ENCODE data around the gene SLC12A4. TPM values are rescaled to one million over a fixed set of nuclear protein-coding genes. Genes with fewer than 3 reads are reported as not detected.

Gene SLC12A4
- total and polyA plus RNA-seq, 2 of the 13 experiments (the other 11 are each of a cell fraction or from before 2014, with no cell fraction given), result 65.1 to 84.3 TPM

DNA sequence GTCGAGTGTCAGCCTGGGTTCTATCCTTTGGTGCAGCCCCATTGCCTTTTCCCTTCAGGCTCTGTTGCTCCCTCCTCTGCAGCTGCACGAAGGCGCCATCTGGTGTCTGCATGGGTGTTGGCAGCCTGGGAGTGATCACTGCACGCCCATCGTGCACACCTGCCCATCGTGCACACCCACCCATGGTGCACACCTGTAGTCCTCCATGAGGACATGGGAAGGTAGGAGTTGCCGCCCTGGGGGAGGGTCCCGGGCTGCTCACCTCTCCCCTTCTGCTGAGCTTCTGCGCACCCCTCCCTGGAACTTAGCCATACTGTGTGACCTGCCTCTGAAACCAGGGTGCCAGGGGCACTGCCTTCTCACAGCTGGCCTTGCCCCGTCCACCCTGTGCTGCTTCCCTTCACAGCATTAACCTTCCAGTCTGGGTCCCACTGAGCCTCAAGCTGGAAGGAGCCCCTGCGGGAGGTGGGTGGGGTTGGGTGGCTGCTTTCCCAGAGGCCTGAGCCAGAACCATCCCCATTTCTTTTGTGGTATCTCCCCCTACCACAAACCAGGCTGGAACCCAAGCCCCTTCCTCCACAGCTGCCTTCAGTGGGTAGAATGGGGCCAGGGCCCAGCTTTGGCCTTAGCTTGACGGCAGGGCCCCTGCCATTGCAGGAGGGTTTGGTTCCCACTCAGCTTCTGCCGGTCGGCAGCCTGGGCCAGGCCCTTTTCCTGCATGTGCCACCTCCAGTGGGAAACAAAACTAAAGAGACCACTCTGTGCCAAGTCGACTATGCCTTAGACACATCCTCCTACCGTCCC, 39.7 kb downstream of the SLC12A4 start (continued):
- TF ChIP-seq, protein P1, sequence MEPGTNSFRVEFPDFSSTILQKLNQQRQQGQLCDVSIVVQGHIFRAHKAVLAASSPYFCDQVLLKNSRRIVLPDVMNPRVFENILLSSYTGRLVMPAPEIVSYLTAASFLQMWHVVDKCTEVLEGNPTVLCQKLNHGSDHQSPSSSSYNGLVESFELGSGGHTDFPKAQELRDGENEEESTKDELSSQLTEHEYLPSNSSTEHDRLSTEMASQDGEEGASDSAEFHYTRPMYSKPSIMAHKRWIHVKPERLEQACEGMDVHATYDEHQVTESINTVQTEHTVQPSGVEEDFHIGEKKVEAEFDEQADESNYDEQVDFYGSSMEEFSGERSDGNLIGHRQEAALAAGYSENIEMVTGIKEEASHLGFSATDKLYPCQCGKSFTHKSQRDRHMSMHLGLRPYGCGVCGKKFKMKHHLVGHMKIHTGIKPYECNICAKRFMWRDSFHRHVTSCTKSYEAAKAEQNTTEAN (CRISPR knock-in tag; conservative IDR thresholded peaks at IDR 0.05), result peak; percentile 62; the same call in 1 of the 2 replicates
- TF ChIP-seq ZNF468 (CRISPR knock-in tag; IDR thresholded peaks at IDR 0.05) (no peak), ZSCAN30 (CRISPR knock-in tag; IDR thresholded peaks at IDR 0.05) (no peak), BRD4 (CRISPR knock-in tag; IDR thresholded peaks at IDR 0.05) (no peak), ZNF205 (CRISPR knock-in tag; IDR thresholded peaks at IDR 0.05) (0 out of 2 replicates have a peak, but pooled peaks have one; percentile 48), ZNF709 (CRISPR knock-in tag; IDR thresholded peaks at IDR 0.05) (no peak), ZBTB7A (CRISPR knock-in tag; IDR thresholded peaks at IDR 0.05) (no peak), ZNF792 (CRISPR knock-in tag; IDR thresholded peaks at IDR 0.05) (peak; percentile 50; the same call in 1 of the 2 replicates), ZKSCAN1 (IDR thresholded peaks at IDR 0.05; ENCODE audit: low read length) (0 out of 2 replicates have a peak, but pooled peaks have one; percentile 36), RAD21 (CRISPR knock-in tag; IDR thresholded peaks at IDR 0.05) (peak; percentile 98), SUZ12 (IDR thresholded peaks at IDR 0.05; ENCODE audit: low read depth, low read length) (0 out of 2 replicates have a peak, but pooled peaks have one; percentile 12), ZNF619 (CRISPR knock-in tag; IDR thresholded peaks at IDR 0.05) (peak; percentile 28; the same call in 1 of the 2 replicates), ZNF660 (CRISPR knock-in tag; IDR thresholded peaks at IDR 0.05; ENCODE audit: borderline replicate concordance, low read depth) (no peak)
- TF ChIP-seq, protein P2, sequence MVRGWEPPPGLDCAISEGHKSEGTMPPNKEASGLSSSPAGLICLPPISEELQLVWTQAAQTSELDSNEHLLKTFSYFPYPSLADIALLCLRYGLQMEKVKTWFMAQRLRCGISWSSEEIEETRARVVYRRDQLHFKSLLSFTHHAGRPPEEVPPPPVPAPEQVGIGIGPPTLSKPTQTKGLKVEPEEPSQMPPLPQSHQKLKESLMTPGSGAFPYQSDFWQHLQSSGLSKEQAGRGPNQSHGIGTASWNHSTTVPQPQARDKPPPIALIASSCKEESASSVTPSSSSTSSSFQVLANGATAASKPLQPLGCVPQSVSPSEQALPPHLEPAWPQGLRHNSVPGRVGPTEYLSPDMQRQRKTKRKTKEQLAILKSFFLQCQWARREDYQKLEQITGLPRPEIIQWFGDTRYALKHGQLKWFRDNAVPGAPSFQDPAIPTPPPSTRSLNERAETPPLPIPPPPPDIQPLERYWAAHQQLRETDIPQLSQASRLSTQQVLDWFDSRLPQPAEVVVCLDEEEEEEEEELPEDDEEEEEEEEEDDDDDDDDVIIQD (CRISPR knock-in tag; IDR thresholded peaks at IDR 0.05; ENCODE audit: low read depth), result no peak
- TF ChIP-seq, protein P3, sequence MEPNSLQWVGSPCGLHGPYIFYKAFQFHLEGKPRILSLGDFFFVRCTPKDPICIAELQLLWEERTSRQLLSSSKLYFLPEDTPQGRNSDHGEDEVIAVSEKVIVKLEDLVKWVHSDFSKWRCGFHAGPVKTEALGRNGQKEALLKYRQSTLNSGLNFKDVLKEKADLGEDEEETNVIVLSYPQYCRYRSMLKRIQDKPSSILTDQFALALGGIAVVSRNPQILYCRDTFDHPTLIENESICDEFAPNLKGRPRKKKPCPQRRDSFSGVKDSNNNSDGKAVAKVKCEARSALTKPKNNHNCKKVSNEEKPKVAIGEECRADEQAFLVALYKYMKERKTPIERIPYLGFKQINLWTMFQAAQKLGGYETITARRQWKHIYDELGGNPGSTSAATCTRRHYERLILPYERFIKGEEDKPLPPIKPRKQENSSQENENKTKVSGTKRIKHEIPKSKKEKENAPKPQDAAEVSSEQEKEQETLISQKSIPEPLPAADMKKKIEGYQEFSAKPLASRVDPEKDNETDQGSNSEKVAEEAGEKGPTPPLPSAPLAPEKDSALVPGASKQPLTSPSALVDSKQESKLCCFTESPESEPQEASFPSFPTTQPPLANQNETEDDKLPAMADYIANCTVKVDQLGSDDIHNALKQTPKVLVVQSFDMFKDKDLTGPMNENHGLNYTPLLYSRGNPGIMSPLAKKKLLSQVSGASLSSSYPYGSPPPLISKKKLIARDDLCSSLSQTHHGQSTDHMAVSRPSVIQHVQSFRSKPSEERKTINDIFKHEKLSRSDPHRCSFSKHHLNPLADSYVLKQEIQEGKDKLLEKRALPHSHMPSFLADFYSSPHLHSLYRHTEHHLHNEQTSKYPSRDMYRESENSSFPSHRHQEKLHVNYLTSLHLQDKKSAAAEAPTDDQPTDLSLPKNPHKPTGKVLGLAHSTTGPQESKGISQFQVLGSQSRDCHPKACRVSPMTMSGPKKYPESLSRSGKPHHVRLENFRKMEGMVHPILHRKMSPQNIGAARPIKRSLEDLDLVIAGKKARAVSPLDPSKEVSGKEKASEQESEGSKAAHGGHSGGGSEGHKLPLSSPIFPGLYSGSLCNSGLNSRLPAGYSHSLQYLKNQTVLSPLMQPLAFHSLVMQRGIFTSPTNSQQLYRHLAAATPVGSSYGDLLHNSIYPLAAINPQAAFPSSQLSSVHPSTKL (CRISPR knock-in tag; IDR thresholded peaks at IDR 0.05), result no peak
- TF ChIP-seq, protein P4, sequence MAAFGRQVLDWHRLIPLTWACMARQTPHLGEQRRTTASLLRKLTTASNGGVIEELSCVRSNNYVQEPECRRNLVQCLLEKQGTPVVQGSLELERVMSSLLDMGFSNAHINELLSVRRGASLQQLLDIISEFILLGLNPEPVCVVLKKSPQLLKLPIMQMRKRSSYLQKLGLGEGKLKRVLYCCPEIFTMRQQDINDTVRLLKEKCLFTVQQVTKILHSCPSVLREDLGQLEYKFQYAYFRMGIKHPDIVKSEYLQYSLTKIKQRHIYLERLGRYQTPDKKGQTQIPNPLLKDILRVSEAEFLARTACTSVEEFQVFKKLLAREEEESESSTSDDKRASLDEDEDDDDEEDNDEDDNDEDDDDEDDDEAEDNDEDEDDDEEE (CRISPR knock-in tag; IDR thresholded peaks at IDR 0.05), result peak; percentile 47; the same call in 1 of the 2 replicates
- TF ChIP-seq, protein P5, sequence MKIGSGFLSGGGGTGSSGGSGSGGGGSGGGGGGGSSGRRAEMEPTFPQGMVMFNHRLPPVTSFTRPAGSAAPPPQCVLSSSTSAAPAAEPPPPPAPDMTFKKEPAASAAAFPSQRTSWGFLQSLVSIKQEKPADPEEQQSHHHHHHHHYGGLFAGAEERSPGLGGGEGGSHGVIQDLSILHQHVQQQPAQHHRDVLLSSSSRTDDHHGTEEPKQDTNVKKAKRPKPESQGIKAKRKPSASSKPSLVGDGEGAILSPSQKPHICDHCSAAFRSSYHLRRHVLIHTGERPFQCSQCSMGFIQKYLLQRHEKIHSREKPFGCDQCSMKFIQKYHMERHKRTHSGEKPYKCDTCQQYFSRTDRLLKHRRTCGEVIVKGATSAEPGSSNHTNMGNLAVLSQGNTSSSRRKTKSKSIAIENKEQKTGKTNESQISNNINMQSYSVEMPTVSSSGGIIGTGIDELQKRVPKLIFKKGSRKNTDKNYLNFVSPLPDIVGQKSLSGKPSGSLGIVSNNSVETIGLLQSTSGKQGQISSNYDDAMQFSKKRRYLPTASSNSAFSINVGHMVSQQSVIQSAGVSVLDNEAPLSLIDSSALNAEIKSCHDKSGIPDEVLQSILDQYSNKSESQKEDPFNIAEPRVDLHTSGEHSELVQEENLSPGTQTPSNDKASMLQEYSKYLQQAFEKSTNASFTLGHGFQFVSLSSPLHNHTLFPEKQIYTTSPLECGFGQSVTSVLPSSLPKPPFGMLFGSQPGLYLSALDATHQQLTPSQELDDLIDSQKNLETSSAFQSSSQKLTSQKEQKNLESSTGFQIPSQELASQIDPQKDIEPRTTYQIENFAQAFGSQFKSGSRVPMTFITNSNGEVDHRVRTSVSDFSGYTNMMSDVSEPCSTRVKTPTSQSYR (CRISPR knock-in tag; IDR thresholded peaks at IDR 0.05; ENCODE audit: borderline replicate concordance), result no peak
- TF ChIP-seq, protein P6, sequence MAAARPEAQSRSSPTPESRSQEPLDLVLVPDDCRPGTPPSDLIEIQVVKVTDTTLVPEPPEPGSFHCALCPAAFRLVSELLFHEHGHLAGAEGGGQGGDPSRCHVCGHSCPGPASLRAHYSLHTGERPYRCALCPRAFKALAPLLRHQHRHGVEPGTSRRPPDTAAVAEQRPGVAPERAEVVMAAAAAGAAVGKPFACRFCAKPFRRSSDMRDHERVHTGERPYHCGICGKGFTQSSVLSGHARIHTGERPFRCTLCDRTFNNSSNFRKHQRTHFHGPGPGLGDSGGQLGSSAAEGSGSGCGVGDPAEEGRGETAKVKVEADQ (CRISPR knock-in tag; IDR thresholded peaks at IDR 0.05; ENCODE audit: borderline replicate concordance), result no peak
